Hepatocyte (in vitro differentiated cells): ENCODE data around the gene ATXN10. TPM values are rescaled to one million over a fixed set of nuclear protein-coding genes. Genes with fewer than 3 reads are reported as not detected.

Experiments
- DNase-seq: peaks from one replicate; pipeline ENCODE4 v3.0.0-alpha.2; 2016; ENCODE audit warnings: low spot score
- H2AFZ ChIP-seq: fragments of 200-600 bp; sonication (generic); 2 replicates; pipeline ENCODE4 v1.6.0; 2016; ENCODE audit warnings: antibody characterized with exemption, mild to moderate bottlenecking
- H3K27ac ChIP-seq: fragments of 200-600 bp; sonication (generic); 2 replicates; pipeline ENCODE4 v1.5.1; 2016; ENCODE audit warnings: mild to moderate bottlenecking
- H3K27me3 ChIP-seq: fragments of 200-600 bp; sonication (generic); 2 replicates; pipeline ENCODE4 v1.6.1; 2016
- H3K36me3 ChIP-seq: fragments of 200-600 bp; sonication (generic); replicated peaks from 2 replicates; pipeline ENCODE4 v1.5.1; 2016; ENCODE audit warnings: low read depth; ENCODE audit not compliant: insufficient read depth
- H3K4me1 ChIP-seq: fragments of 200-600 bp; sonication (generic); 2 replicates; pipeline ENCODE4 v1.5.1; 2016; ENCODE audit warnings: mild to moderate bottlenecking, moderate library complexity; ENCODE audit not compliant: insufficient read depth
- H3K4me2 ChIP-seq: fragments of 200-600 bp; sonication (generic); 2 replicates; pipeline ENCODE4 v1.6.0; 2016
- H3K4me3 ChIP-seq: fragments of 200-600 bp; sonication (generic); 2 replicates; pipeline ENCODE4 v1.5.1; 2016; ENCODE audit warnings: mild to moderate bottlenecking
- H3K79me2 ChIP-seq: fragments of 200-600 bp; sonication (generic); 2 replicates; pipeline ENCODE4 v1.6.0; 2017; ENCODE audit warnings: mild to moderate bottlenecking
- H3K9me2 ChIP-seq: fragments of 200-600 bp; sonication (generic); replicated peaks from 2 replicates; pipeline ENCODE4 v1.6.0; 2017; ENCODE audit warnings: mild to moderate bottlenecking; ENCODE audit not compliant: insufficient read depth
- H3K9me3 ChIP-seq: fragments of 200-600 bp; sonication (generic); 2 replicates; pipeline ENCODE4 v1.5.1; 2016; ENCODE audit warnings: low read depth, mild to moderate bottlenecking
- H4K20me1 ChIP-seq: fragments of 200-600 bp; sonication (generic); 2 replicates; pipeline ENCODE4 v1.6.0; 2016; ENCODE audit warnings: mild to moderate bottlenecking; ENCODE audit not compliant: insufficient read depth, poor library complexity, severe bottlenecking
- CTCF ChIP-seq: fragments of 200-600 bp; sonication (generic); IDR thresholded peaks from 2 replicates; pipeline ENCODE4 v1.5.1; 2016; ENCODE audit warnings: antibody characterized with exemption, mild to moderate bottlenecking; ENCODE audit not compliant: poor library complexity
- EZH2 ChIP-seq: fragments of 200-600 bp; sonication (generic); IDR thresholded peaks from 2 replicates; pipeline ENCODE4 v1.6.1; 2016; ENCODE audit warnings: antibody characterized with exemption, mild to moderate bottlenecking, borderline replicate concordance
- EZH2phosphoT487 ChIP-seq: fragments of 200-600 bp; sonication (generic); IDR thresholded peaks from one replicate; pipeline ENCODE4 v1.6.1; 2018; ENCODE audit warnings: antibody characterized with exemption, mild to moderate bottlenecking, low read depth, moderate library complexity; ENCODE audit not compliant: unreplicated experiment, severe bottlenecking
- WGBS: methylation state at CpG from one replicate; pipeline ENCODE4 v1.1.6; 2016; ENCODE audit warnings: low lambda C conversion rate; ENCODE audit errors: missing lambda C conversion rate; 5-methylcytosine and 5-hydroxymethylcytosine counted together
- polyA plus RNA-seq: library from polyadenylated mRNA; unstranded; fragments of >200 nt; fragmentation: Nextera tagmentation; extraction: Ambion mirVana; gene quantifications from 2 replicates; pipeline ENCODE4 v1.2.1, GENCODE V29; 2016
- total RNA-seq: library from RNA; depleted of rRNA; stranded (reverse); fragments of >200 nt; gene quantifications from 2 replicates; pipeline ENCODE4 v1.2.3, GENCODE V29; 2014

Gene ATXN10
- total and polyA plus RNA-seq, 2 experiments from 2014 or later = 141 to 186 TPM

GRCh38 chr22:45843031-45843430 lies 171.4 kb downstream of the ATXN10 start:
- no peaks in the 10 kb centered on the region for H4K20me1 ChIP-seq
- 86% methylated on average over 7 of the region's 7 CpGs for WGBS
- H2AFZ ChIP-seq = no peak overlapping the region
- no peak overlapping the region for H3K27ac ChIP-seq
- H3K36me3 ChIP-seq = no peaks in the 10 kb centered on the region
- no peak overlapping the region for H3K4me2 ChIP-seq
- no peaks in the 10 kb centered on the region for H3K9me3 ChIP-seq
- no peaks in the 10 kb centered on the region for H3K9me2 ChIP-seq
- H3K4me3 ChIP-seq = no peak overlapping the region
- H3K79me2 ChIP-seq = no peaks in the 10 kb centered on the region
- H3K4me1 ChIP-seq = no peaks in the 10 kb centered on the region
- no peak for DNase-seq
- no peaks in the 10 kb centered on the region for H3K27me3 ChIP-seq
- no peak for TF ChIP-seq EZH2phosphoT487
- TF ChIP-seq EZH2 = no peak
- TF ChIP-seq CTCF = no peak

GRCh38 chr22:45843986-45844385 lies 172.4 kb downstream of the ATXN10 start:
- no peak overlapping the region for H3K4me2 ChIP-seq
- H3K9me3 ChIP-seq = no peaks in the 10 kb centered on the region
- no peaks in the 10 kb centered on the region for H3K4me1 ChIP-seq
- no peak for DNase-seq
- H3K79me2 ChIP-seq = no peaks in the 10 kb centered on the region
- WGBS = 68% methylated on average over 2 of the region's 2 CpGs
- H3K36me3 ChIP-seq = no peaks in the 10 kb centered on the region
- no peaks in the 10 kb centered on the region for H4K20me1 ChIP-seq
- no peaks in the 10 kb centered on the region for H3K9me2 ChIP-seq
- no peak overlapping the region for H3K4me3 ChIP-seq
- H2AFZ ChIP-seq = no peak overlapping the region
- TF ChIP-seq EZH2phosphoT487 (no peak), EZH2 (no peak), CTCF (no peak)
- no peak overlapping the region for H3K27ac ChIP-seq
- H3K27me3 ChIP-seq = no peaks in the 10 kb centered on the region

GRCh38 chr22:45845076-45845487 lies 173.4 kb downstream of the ATXN10 start:
- Histone ChIP-seq H4K20me1 (no peaks in the 10 kb centered on the region), H3K4me2 (no peak overlapping the region), H2AFZ (no peak overlapping the region), H3K9me2 (no peaks in the 10 kb centered on the region), H3K4me3 (no peak overlapping the region), H3K79me2 (no peaks in the 10 kb centered on the region), H3K27ac (no peak overlapping the region), H3K36me3 (no peaks in the 10 kb centered on the region), H3K27me3 (no peaks in the 10 kb centered on the region), H3K4me1 (no peaks in the 10 kb centered on the region), H3K9me3 (no peaks in the 10 kb centered on the region)
- no peak for DNase-seq
- 36% methylated on average over 5 of the region's 5 CpGs for WGBS
- no peak for TF ChIP-seq CTCF
- no peak for TF ChIP-seq EZH2
- TF ChIP-seq EZH2phosphoT487 = no peak

- TF ChIP-seq EZH2 (no peak), CTCF (no peak), EZH2phosphoT487 (no peak)
- 93% methylated on average over 3 of the region's 3 CpGs for WGBS
- Histone ChIP-seq H3K9me3 (peaks cover 4% of the 10 kb centered on the region), H3K27me3 (no peaks in the 10 kb centered on the region), H3K9me2 (no peaks in the 10 kb centered on the region), H3K4me1 (no peaks in the 10 kb centered on the region), H2AFZ (no peak overlapping the region), H3K27ac (no peak overlapping the region), H3K4me2 (no peak overlapping the region), H4K20me1 (no peaks in the 10 kb centered on the region), H3K36me3 (peaks cover 1% of the 10 kb centered on the region), H3K4me3 (no peak overlapping the region), H3K79me2 (no peaks in the 10 kb centered on the region)
- no peak for DNase-seq
Observed at GRCh38 chr22:45846952-45847351, 175.3 kb downstream of the ATXN10 start.
